MM.1S (cell line): ENCODE measurements around the gene GPR183.

Experiments
- DNase-seq: peaks from one replicate; pipeline ENCODE4 v3.0.0-alpha.2; 2015
- H2AFZ ChIP-seq: fragments of 300-600 bp; sonication (generic); 2 replicates; pipeline ENCODE4 v1.6.0; 2016; ENCODE audit warnings: antibody characterized with exemption, low read length
- H3F3A ChIP-seq: fragments of 300-600 bp; sonication (generic); 2 replicates; pipeline ENCODE4 v1.6.1; 2016; ENCODE audit warnings: mild to moderate bottlenecking, antibody characterized with exemption, low read length, moderate library complexity, mixed read lengths; ENCODE audit not compliant: insufficient read depth
- H3K27ac ChIP-seq: fragments of 300-600 bp; sonication (generic); 2 replicates; pipeline ENCODE4 v1.5.1; 2016; ENCODE audit warnings: mild to moderate bottlenecking, low read length
- H3K27me3 ChIP-seq: fragments of 300-600 bp; sonication (generic); replicated peaks from 2 replicates; pipeline ENCODE4 v1.6.0; 2016; ENCODE audit warnings: low read length; ENCODE audit not compliant: insufficient read depth
- H3K36me3 ChIP-seq: fragments of 300-600 bp; sonication (generic); replicated peaks from 2 replicates; pipeline ENCODE4 v1.6.1; 2016; ENCODE audit warnings: mild to moderate bottlenecking, low read length, mixed read lengths; ENCODE audit not compliant: insufficient read depth
- H3K4me1 ChIP-seq: fragments of 300-600 bp; sonication (generic); 2 replicates; pipeline ENCODE4 v1.6.1; 2016; ENCODE audit warnings: low read length, mixed read lengths
- H3K4me2 ChIP-seq: fragments of 300-600 bp; sonication (generic); 2 replicates; pipeline ENCODE4 v1.6.0; 2016; ENCODE audit warnings: low read depth, low read length
- H3K4me3 ChIP-seq: fragments of 300-600 bp; sonication (generic); 2 replicates; pipeline ENCODE4 v1.5.1; 2016; ENCODE audit warnings: low read length, mixed read lengths
- H3K79me2 ChIP-seq: fragments of 300-600 bp; sonication (generic); 2 replicates; pipeline ENCODE4 v1.6.1; 2016; ENCODE audit warnings: mixed run types, low read length, mixed read lengths
- H3K9ac ChIP-seq: fragments of 300-600 bp; sonication (generic); 2 replicates; pipeline ENCODE4 v1.6.1; 2016; ENCODE audit warnings: low read length, mixed read lengths
- H3K9me2 ChIP-seq: fragments of 300-600 bp; sonication (generic); replicated peaks from 2 replicates; pipeline ENCODE4 v1.6.1; 2016; ENCODE audit warnings: mild to moderate bottlenecking, low read length, mixed read lengths; ENCODE audit not compliant: insufficient read depth
- H3K9me3 ChIP-seq: fragments of 300-600 bp; sonication (generic); replicated peaks from 2 replicates; pipeline ENCODE4 v1.6.1; 2016; ENCODE audit warnings: mild to moderate bottlenecking, low read length, mixed read lengths; ENCODE audit not compliant: insufficient read depth
- H4K20me1 ChIP-seq: fragments of 300-600 bp; sonication (generic); 2 replicates; pipeline ENCODE4 v1.6.1; 2016; ENCODE audit warnings: mild to moderate bottlenecking, low read length, moderate library complexity, mixed read lengths; ENCODE audit not compliant: insufficient read depth
- CTCF ChIP-seq: fragments of 300-600 bp; sonication (generic); IDR thresholded peaks from 2 replicates; pipeline ENCODE4 v1.5.1; 2016; ENCODE audit warnings: antibody characterized with exemption, low read length, mixed read lengths
- EZH2 ChIP-seq: fragments of 300-600 bp; sonication (generic); optimal IDR thresholded peaks from 2 replicates; pipeline ENCODE3; 2017; ENCODE audit warnings: low read depth, mild to moderate bottlenecking, antibody characterized with exemption, low read length, mixed read lengths
- EZH2phosphoT487 ChIP-seq: fragments of 300-600 bp; sonication (generic); IDR thresholded peaks from 2 replicates; pipeline ENCODE4 v1.6.1; 2018; ENCODE audit warnings: antibody characterized with exemption, low read length

The GPR183 gene

GRCh38 chr13:99261059-99261458, 46.1 kb downstream of the GPR183 start:
- no peak overlapping the region for H2AFZ ChIP-seq
- H3K79me2 ChIP-seq, result no peaks in the 10 kb centered on the region
- H3K4me2 ChIP-seq, result no peak overlapping the region
- H3F3A ChIP-seq, result peaks cover 3% of the 10 kb centered on the region; the same call in 1 of the 2 replicates
- DNase-seq, result no peak
- H3K27ac ChIP-seq, result no peak overlapping the region
- H3K9ac ChIP-seq, result no peak overlapping the region
- no peak overlapping the region for H3K4me3 ChIP-seq
- H3K4me1 ChIP-seq, result peaks cover 5% of the 10 kb centered on the region
- H3K27me3 ChIP-seq, result peaks cover 36% of the 10 kb centered on the region
- H3K36me3 ChIP-seq, result no peaks in the 10 kb centered on the region
- TF ChIP-seq EZH2phosphoT487 (no peak), EZH2 (no peak), CTCF (no peak)
- H3K9me2 ChIP-seq, result no peaks in the 10 kb centered on the region
- peaks cover 19% of the 10 kb centered on the region for H4K20me1 ChIP-seq
- no peaks in the 10 kb centered on the region for H3K9me3 ChIP-seq

GRCh38 chr13:99260216-99260615, 47.0 kb downstream of the GPR183 start:
- no peak overlapping the region for H3K27ac ChIP-seq
- H3K4me2 ChIP-seq, result no peak overlapping the region
- peaks cover 5% of the 10 kb centered on the region for H3K4me1 ChIP-seq
- no peak overlapping the region for H2AFZ ChIP-seq
- H3K4me3 ChIP-seq, result no peak overlapping the region
- no peaks in the 10 kb centered on the region for H3K9me3 ChIP-seq
- no peaks in the 10 kb centered on the region for H3K36me3 ChIP-seq
- peaks cover 16% of the 10 kb centered on the region for H4K20me1 ChIP-seq
- peaks cover 3% of the 10 kb centered on the region; the same call in 1 of the 2 replicates for H3F3A ChIP-seq
- no peaks in the 10 kb centered on the region for H3K79me2 ChIP-seq
- H3K9ac ChIP-seq, result no peak overlapping the region
- no peak for DNase-seq
- TF ChIP-seq CTCF, result no peak
- TF ChIP-seq EZH2, result no peak
- no peak for TF ChIP-seq EZH2phosphoT487
- H3K9me2 ChIP-seq, result no peaks in the 10 kb centered on the region
- peaks cover 36% of the 10 kb centered on the region for H3K27me3 ChIP-seq

- Histone ChIP-seq H3K27me3 (peaks cover 36% of the 10 kb centered on the region), H2AFZ (no peak overlapping the region), H3K36me3 (no peaks in the 10 kb centered on the region), H3K9me3 (no peaks in the 10 kb centered on the region), H3K4me2 (peak overlapping the region; percentile 15; the same call in 1 of the 2 replicates), H3K4me3 (no peak overlapping the region), H3K9ac (no peak overlapping the region), H3K79me2 (no peaks in the 10 kb centered on the region), H3F3A (peaks cover 3% of the 10 kb centered on the region; the same call in 1 of the 2 replicates), H3K27ac (no peak overlapping the region), H3K4me1 (peaks cover 5% of the 10 kb centered on the region), H4K20me1 (peaks cover 13% of the 10 kb centered on the region), H3K9me2 (no peaks in the 10 kb centered on the region)
- peak; percentile 61 for DNase-seq
- TF ChIP-seq EZH2 (no peak), CTCF (no peak), EZH2phosphoT487 (0 out of 2 replicates have a peak, but pooled peaks have one; percentile 73)
Measured at GRCh38 chr13:99258946-99259345, 48.3 kb downstream of the GPR183 start.
